Fibroblast of skin of abdomen (primary cell): Measurements from ENCODE around the gene NOP9.

Experiments used
- DNase-seq: peaks from one replicate; pipeline ENCODE4 v3.0.0-alpha.2; 2013

Gene NOP9

DNA sequence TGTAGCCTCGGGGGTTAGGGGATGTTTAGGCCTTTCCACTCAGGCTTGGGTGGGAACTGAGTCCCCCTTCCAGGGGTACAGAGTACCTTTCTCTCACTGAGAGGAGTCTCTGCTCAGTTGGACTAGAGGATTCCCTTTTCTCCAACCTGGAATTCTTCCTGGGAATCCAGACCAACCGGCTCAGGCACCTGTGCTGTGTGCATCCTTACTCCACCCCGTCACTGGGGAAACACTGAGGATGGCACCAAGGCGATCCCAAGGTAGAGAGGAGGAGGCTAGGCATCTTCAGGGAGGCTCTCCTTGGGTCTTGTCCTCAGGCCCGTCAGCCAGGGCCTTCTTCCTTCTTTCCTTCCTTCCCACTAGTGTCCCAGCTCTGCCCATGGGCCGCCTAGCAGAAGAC lies 35.8 kb upstream of the NOP9 start:
- no peak for DNase-seq

DNA sequence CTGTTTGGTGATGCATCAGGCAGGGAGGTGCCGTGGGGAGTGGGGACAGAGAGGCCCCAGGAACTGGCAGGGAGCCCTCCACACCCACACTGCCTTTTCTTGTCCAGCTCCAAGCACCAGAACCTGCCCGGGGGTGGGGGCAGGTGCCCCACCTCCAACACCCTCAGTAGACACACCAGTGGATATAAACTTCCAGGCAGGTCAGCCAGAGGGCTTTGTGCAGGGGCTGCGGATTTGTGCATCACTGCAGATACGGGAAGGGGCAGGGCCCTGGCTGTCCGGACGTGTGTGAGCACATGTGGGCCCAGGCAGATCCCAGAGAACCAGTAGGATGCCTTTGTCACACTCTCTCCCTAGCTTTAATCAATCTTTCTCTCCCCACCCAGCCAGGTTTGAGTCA lies 35.4 kb upstream of the NOP9 start:
- no peak for DNase-seq

DNA sequence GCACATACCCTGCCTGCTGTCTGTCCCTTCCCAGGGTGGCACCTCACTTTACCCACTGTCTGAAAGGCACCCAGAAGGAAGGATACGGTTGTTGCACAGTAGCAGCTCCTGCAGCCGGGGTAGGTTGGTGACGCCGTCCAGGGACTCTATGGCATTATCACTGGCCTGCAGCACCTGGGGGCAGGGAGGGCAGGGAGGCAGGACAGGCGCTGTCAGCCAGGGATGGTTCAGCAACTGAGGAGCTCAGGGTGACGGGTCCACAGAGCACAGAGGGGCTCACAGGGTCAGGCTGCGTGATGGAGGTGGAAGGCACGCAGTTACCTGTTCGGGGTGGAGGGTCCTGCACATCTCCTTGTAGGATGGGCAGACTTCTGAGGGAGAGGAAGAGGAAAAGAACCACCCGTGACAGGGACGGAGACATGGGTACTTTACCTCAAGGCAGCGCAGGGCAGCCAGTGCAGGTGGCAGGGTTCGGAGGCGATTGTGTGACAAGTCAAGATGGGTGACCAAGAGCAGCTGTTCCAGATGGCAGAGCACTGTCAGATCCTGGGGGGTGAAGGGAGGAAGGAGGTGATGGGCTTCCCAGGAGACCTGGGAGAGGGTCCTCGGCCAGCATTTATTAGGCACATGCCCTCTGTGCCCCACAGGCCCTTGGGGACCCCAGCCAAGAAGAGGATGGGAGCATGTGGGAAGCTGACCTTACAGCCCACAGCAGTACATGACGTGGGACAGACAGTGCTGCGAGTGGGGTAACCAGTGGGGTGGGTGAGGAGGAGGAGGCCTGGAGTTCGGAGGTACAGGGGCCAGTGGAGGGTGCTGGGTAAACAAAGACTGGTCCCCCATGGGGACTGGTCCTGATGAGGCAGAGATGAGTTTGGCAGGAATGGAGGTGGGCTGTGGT lies 33.1 kb upstream of the NOP9 start:
- DNase-seq = no peak

DNA sequence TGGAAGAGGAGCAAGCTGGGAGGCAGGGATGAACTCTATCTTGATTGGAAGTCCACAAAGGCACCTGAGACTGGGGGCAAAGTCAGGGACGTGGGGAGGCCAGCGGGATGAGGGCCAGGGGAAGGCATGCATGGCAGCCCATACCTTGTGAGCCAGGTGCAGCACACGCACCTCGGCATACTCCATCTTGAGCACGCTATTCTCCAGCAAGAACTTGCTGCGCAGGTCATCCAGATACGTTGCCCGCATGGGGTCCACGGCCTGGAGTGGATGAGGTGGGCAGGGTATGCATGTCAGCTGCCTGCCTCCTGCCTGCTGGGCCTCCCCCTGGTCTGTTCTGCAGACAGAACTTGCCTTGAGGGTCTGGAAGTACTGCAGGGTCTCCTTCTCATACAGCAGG lies 32.1 kb upstream of the NOP9 start:
- DNase-seq = no peak

DNA sequence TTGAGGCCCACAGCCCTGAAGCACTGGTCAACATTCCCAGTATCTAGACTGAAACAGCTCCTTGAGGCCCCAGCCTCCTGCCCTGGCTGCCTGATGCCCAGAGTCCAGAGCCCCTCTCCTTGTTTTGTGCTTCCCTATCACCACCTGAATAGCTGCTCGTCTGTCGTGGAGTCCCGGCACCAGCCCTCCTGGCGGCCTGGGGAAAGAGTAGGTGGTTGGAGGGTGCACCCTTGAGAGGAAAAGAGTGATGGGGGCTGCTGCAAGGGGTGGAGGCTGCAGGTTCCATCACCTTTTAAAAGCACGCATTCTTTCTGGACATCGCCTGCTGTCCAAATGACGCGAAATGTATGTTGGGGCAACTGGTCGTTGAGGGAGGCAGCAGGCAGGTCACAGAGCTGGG lies 31.4 kb upstream of the NOP9 start:
- no peak for DNase-seq

DNA sequence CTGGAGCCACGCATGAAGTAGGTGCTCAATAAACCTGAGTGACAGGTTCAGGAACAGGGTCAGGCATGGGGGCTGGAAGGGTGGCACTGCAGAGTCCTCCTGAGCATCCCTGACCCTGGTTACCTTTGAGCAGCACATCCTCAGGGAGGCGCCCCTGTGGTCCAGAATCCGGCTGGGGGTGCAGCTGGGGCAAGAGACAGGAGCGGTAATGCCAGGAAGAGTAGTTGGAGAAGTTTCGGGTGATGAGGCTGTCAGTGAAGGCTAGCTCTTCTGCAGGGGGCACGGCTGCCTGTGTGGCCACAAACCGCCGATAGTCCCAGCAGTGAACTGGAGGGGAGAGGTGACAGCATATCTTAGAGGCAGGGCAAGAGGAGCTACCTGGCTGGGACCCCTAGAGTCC lies 30.3 kb upstream of the NOP9 start:
- DNase-seq = no peak

DNA sequence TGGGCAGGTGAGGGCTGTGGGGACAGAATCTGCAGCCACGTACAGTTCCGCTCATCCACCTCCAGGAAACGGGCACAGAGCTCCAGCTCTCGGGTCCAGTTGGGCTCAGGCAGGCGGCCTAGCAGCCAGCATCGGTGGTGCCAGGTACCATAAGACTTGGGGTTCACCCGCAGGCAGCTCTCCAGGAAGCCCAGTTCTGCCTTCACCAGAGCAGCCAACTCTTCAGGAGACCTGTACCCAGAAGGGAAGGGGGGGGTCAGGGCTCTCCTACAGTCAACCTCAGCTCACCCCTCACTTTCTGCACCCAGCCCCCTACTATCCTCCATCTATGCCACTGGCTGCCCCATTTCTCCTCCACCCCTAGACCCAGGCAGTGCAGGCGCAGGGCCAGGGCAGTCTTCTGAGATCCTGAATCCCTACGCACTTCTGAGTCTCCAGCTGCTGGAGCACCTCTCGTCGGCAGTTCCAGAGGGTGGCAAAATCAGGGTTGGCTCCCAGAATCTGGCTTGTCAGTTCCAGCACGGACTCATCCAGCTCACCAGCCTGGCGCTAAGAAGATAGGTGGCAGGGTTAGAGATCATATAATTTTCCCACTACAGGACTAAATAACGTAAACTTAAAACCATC lies 29.6 kb upstream of the NOP9 start:
- DNase-seq = no peak

DNA sequence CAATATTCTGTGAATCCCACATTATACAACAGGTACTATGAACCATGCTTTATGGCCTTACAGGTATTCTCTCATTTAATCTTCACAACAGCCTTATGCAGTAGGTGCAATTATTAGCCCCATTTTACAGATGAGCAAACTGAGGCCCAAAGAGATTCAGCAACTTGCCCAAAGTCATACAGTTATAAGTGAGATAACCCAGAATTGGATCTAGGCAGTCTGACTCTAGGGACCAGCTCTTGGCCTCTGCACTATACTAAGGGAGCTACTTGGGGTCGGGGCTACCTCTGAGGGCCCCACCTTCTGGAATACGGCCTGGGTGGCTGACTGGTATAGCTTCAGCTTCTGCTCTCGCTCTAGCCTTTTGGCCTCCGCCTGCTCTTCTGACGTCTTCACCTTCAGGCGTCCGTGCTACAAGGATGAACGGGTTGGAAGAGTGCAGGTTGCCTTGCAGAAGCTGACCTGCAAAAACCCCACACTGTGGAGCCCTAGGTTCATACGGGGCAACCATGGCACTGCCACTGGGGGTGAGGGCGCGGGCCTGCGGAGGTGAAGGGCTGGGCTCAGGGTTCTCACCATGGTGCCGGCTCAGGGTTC lies 29.0 kb upstream of the NOP9 start:
- no peak for DNase-seq

DNA sequence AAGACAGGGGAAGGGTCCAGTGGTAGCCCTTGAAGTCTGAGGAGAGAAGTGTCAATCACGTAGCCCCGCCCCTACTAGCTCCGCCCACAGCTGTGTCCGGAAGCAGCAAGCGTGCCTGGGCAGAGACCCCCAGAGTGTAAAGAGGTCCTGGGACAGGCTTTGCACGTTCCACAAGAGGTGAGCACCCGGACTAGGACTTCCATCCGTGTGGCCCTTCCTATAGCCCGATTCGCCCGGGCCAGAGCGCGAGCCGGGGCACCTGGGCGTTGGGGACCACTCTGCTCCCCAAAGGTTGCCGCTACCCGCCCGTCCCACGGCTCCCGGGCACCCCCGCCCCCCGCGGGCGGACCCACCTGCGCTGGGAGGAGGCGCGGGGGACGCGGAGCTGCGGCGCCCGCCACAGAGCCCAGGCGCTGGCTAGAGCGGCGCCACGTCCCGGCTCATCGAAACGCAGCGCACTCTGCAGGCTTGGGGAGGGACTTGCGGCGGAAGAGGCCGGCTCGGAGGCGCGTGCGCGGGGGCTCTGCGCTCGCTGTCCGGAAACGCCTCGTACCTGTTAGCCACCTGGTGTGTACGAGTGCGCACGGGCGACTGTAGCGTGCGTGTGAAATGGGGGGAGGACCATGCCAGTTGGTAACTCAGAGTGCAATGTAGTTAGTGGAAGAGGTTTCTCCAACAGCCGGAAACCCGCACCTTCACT lies 28.4 kb upstream of the NOP9 start, which contains the start of gene RABGGTA:
Gene RABGGTA (minus strand): TSS at position 464 of the 700 bp plus-strand sequence. CDS start 482 bp downstream, outside the sequence.
- DNase-seq = peak; percentile 86

DNA sequence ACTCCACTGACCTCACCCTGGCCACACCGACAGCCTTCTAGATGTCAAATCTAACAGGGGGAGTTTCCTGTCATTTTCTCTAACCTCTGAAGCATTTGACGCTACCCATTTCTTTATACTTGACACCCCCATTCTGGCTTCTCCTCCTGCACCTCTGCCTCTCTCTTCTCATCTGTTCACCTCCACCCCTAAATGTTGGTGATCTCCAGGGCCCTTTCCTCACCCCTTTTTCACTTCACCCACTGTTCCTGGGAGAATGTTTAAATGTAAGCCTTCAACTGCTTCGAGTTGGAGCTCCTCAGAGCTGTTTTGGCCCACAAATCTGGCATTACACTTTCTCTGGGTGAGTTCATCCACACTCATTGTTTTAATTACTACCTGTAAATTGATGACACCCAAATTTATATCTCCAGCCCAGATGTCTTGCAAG lies 27.8 kb upstream of the NOP9 start:
- DNase-seq = no peak

DNA sequence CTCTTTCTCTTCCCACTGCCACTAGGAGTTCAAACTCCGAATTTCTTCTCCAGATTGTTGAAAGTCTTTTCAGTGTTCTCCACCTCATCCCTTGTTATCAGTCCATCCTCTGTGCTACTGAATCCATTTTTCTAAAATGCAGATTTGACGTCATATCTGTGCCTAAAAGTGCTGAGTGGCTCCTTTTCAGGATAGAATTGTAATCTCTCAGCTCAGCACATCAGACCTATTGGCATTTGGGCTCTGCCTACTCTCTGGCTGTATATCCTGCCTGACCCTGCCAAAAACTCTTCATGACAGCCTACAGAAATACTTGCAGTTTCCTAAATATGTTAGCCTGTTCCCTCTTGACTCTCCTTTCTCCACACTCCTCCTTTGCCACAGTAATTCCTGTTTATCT lies 27.2 kb upstream of the NOP9 start:
- no peak for DNase-seq

DNA sequence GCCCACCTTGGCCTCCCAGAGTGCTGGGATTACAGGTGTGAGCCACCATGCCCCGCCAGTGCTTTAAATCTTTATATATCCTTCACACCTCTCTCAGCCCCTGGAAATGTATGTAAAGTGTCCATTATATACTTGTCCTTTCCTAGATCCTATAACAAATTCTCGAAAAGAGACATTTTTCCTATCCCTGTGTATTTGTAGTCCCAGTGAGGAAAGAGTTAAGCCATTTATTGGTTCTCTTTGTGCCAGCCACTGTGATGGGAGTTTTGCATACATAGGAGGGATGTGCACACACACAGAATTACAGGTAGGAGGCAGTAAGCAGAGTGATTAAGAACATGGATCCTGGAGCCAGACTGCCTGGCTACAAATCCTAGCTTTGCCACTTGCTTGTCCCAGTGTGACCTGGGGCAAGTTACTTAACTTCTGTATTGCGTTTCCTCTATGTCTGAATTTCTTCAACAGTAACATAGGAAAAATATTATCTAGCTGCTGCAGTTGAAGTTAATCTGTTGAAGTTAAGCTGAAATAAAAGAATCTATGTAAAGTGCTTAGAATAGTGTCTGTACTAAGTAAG lies 26.1 kb upstream of the NOP9 start:
- no peak for DNase-seq

DNA sequence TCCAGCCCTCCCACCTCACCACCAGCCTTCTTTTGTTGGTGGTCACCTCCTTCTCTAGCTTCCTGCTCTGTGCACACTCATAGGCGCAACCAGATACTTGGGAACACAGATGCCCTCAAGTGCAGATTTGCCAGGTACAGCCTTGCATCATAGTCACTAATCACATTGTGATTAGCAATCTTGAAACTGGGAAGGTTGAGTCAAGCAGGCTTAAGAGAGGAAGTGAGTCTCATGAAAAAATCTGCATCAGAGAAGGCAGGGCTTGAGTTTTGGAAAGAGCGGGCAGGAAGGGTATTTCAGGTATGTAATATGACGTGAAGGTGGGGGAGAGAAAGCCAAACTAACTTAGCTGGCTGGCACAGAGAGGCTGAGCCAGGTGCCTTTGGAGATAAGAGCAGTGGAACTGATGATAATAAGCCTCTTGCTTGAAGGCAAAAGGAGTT lies 25.5 kb upstream of the NOP9 start:
- DNase-seq = no peak

DNA sequence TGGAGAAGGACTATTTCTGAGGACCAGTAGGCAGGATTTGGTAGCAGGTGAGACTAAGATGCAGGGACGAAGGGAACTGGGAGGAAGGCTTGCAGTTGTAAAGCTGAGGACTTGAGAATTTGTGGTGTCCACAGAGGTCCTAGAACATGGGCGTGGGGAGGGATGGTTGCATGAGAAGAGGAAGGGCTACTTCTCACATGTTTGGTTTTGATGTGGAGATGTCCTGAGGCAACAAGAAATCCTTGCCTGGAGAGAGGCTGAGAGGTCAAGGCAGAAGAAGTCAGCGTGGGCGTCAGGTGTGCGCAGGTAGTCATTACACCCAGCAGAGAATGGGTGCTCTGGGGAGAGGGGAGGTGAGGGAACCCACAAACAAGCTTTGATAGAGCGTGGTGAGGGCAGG lies 22.6 kb upstream of the NOP9 start:
- DNase-seq = no peak

DNA sequence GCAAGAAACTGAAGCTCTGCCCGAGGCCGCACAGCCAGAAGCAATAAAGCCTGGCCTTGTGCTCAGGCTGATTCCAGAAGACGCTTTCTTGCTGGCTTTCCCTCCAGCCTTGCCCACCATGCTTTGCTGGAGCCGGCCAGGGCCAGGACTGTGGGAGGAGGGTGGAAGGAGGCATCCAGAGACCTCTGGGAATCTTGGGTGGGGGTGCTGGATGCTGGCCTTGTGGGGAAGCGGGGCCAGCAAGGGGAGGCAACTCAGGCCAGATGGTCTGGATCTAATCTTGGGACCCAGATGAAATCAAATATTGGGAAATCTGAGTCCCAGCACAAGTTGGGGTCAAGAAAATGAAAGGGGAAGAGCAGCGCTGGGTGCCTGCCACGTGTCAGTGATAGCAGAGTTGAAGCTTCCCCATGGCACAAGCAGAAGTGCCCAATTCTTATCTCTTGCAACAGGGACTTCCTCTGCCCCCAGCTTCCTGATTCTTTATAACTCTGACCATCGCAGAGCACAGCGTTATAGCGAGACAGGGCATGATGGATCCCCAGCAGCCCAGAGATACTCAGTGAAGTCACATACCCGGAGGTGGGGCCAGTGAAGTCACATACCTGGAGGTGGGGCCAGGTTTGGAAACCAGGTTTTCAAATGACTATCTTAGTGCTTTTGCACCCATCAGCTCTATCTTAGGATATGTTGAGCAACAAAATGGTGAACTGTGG lies 21.9 kb upstream of the NOP9 start:
- DNase-seq = no peak

DNA sequence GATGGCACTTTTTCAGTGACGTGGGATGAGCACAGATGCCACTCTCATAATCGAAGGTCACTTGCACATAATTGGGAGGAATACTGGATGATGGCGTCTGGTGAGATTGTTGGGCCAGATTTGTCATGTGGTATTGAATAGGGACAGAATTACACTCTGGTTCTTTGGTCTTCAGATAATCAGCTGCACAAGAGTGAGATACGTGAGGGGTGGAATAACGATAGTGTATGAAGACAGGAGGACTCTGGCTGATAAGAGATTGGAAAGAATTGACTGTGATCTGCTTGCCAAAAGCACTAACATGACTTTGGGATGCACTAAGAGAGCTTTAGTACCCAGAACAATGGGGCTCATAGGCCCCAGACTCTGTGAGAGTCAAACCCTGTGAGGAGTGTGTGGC lies 21.2 kb upstream of the NOP9 start:
- DNase-seq = no peak

DNA sequence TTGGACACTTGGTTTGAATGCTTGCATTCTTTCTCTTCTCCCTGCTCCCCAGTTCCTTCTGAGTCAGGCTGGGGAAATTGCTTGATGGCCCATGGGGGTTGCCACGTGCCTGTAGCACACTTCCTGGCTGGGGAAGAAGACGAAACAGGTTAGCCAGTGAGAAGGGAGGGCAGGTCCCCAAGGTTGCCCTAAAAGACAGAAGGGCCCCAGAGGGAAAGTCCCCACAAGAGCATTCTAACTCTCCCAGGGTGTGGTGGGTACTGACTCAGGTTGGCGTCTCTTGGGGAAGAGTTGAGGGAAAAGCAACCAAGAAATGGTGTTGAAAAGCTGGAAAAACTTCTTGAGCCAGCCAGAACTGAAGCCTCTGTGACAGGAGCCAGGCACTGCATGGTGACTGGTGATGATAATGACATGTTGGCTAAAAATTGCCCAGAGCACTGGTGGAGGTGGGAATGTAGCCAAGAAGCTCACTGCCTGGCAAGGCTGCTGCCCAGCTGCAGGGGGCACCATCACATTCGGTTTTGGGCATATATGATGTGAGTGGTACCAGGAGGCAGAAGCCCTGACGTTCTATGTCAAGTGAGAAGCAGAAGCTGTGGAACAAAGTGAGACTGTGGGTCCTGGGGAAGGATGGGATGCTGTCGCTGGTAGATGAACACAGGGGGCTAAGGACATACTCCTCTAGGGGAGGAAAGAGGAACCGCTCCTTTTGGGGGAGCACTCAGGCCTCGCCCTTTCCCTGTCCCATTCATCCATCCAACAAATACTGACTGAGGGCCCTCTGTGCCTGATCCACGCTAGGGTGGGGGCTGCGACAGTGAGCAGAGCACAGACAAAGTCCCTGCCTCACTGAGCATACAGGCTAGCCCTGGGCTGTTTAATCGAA lies 20.1 kb upstream of the NOP9 start:
- DNase-seq = no peak

DNA sequence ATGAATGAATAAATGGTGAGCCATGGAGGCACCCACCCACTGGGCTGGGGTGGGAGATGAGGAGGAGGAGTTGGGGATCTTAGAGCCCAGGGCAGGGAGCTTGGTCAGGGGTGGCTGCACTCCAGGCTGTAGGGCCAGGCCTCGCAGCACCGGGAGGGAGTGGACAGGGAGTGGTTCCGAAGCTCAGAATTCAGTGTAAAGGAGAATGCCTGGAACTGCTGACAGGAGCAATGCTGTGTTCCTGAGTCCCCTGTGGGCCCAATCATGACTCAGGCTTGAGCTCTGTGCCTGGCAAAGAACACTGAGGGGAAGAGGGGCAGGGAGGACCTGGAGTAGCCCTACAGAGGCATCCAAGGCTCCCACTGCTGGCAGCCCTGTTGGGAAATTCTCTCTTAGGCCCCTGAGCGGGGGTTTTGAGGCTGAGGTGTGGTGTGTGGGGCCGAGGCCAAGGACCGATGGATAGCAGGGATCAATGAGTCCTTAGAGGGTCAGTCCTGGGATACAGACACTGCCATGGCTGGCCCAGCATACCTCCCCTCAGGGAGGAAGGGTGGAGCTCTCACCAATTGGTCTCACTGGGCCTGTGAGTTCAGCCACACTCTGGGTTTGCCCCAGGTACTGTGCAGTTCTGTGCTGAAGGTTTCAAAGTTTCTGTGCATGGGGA lies 18.7 kb upstream of the NOP9 start:
- no peak for DNase-seq

DNA sequence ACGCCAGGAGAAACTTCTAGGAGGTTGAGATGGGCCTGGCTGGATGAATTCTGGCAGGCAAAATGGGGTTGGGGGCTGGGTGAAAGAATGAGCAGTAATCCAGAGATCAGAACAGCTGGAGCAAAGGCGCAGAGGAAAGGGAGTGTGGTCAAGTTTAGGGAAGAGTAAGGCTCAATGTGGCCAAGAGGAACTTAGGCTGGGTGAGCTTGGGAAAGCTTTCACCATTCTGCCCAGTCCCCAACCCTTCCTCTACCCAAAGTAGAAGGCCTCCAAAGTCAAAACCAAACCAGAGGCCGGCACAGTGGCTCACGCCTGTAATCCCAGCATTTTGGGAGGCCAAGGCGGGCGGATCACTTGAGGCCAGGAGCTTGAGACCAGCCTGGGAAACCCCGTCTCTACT lies 18.0 kb upstream of the NOP9 start:
- DNase-seq = no peak

DNA sequence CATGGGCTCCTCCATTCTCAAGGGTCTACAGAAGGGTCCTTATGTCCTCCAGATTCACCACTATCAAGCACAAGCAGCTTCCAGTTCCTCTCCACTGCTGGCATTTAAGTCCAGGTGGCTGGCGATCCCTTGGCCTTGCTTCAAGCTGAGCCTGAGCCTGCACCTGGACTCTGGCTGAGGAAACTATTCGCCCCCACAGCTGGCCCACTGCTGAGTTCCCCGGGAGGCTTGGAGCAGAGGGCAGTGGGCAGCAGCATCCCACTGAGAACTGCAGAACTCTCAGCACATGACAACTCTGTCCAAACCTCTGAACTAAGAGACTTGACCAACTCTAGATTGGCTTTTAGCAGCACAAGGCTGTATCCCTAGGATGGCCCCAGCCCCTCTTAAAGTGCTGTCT lies 16.9 kb upstream of the NOP9 start:
- DNase-seq = no peak
